ENCODE measurements around the gene TMEM131L.
"Not testable (repeated sequence)": the region's sequence is repeated elsewhere in the genome, so short reads cannot be mapped to it uniquely, and the experiment has no call there.

TMEM131L gene

DNA sequence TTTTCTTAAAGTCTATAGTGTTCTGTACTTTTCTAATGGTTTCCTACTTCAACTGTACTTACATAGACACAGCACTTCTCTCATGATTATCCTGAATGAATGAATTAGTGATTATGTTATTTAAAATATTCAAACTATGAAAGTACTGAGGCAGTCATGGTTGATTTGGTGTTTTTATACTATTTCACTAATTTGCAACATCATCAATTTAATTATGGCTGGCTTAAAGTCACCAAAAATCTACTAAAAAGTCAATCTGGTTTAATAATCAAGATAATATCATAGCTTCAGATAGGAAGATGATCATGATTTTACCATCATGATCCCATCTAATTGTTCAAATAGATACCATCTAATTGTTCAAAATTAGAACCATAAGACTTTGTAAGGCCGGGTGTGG, 16.8 kb upstream of the TMEM131L start:
- DNase-seq (ENCODE audit: low read depth, low spot score): no peak

DNA sequence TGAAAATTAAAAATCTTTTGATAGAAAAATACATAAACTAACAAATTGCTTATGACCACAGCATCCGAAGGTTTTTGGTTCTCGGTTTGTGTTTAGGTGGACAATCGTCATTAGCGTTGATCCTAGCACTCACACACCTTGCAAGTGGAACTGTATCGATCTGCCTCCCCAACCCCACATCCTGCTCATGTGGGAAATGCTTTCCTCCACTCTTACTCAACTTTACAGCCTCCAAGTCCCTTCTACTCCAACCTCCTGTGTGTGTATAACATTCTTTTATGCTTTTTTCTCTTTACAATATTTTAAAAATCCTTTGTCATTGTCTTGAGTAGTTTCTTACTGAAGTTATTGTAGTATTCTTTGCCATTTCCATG, 15.6 kb upstream of the TMEM131L start:
- no peak for DNase-seq (ENCODE audit: low read depth, low spot score)

GRCh38 chr4:153451145-153451544, 15.0 kb upstream of the TMEM131L start:
- DNase-seq (ENCODE audit: low read depth, low spot score): not testable (repeated sequence)

DNA sequence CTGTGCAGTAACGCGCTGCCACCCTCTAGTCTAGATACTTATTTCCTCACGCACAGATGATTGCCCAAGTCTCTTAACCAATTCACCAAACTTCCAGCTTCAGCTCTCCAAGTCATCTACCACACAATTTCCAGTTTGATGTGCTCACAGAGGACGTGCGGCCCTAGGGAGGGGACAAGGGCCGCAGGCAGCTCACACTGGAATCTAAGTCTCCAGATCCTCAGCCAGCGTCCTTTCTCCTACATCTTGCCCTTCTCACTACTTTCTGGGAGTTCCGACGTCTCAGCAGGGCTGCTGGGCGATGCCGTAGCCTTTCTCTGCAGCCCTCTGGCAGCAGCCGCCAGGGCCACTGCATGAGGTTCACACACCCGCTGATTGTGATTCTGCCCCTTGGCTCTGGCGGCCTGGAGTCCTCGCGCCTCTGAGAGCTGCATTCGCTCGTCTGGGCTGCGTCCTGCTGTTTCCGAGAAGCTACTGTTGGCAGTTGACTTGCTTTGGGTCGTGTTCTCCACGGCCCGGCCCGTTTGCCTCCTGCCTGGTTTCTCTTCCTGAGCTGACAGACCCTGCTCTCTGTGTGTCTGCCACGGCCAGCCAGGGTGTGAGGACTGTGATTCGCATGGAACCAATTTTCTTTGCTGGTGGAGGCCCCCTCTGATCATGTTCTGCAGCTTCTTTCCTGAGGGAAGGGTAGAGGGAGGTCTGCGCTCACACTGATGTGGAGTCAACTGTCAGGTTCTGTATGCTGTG, 14.1 kb upstream of the TMEM131L start:
- DNase-seq (ENCODE audit: low read depth, low spot score): peak; percentile 68

DNA sequence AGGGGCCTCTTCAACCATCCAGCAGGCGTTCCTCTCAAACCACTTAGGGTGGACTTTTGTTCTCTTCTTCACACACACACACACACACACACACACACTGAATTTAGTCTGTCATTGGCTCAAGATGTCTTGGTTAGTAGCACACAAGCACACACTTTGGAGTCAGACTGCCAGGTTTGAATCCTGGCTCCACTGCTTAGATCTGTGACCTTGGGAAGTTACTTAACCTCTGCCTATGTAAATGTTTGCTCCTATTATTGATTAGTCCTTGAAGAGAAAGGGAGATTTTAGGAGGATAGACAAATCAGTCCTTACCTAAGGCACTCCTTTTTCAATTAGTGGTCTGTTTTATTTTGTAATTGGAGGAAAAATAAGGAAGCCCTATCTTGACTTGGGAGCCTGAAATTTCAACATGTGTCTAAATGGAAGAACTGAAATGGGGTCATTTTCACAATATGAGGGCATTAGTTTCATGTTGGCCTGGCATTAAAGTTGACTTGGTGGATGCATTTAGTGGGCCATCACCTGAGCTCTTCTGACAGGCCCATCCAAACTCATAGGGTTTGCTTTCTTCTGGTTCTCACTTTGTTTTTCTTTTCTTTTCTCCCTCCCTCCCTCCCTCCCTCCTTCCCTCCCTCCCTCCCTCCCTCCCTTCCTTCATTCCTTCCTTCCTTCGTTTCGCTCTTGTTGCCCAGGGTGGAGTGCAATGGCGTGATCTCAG, 13.3 kb upstream of the TMEM131L start:
- DNase-seq (ENCODE audit: low read depth, low spot score): no peak

DNA sequence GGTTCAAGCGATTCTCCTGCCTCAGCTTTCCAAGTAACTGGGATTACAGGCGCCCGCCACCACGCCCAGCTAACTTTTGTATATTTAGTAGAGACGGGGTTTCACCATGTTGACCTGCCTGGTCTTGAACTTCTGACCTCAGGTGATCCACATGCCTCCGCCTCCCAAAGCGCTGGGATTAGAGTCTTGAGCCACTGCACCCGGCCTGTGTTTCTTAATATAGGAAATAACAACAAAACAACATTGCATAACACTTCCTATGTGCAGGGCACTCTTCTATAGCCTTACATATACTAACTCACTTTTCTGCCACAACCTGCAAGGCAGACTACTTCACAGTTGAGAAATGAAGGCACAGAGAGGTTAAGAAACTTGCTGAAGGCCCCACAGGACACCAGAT, 12.8 kb upstream of the TMEM131L start:
- DNase-seq (ENCODE audit: low read depth, low spot score): no peak

DNA sequence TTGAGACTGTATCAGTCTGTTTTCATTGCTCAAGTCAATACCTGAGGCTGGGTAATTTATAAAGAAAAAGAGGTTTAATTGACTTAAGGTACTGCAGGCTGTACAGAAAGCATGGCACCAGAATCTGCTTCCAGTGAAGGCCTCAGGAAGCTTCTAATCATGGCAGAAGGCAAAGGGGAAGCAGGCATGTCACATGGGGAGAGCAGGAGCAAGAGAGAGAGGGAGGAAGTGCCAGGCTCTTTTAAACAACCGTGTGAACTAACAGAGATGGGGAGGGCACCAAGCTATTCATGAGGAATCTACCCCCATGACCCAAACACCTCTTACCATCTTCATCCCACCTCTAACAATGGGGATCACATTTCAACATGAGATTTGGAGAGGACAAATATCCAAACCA, 7.2 kb upstream of the TMEM131L start:
- DNase-seq (ENCODE audit: low read depth, low spot score): no peak

GRCh38 chr4:153461549-153461948, 4.6 kb upstream of the TMEM131L start:
- DNase-seq (ENCODE audit: low read depth, low spot score): not testable (repeated sequence)

DNA sequence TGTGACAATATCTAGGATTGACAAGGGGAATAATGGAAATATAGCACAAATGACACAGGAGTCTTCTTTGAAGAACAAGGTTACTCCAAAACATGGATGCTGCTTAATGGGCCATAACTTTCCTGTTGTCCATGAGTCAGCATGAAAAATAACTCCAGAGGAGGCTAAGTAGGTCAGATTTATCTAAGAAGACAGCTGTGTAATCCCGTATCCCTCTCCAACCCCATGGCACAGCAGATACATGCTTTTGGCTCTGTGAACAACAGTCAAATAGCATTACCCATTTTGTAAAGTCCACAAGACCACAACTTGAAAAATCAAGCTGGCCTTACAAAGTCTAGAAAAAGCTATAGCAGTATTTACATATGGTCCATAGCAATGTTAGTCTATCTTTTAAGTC, 2.1 kb upstream of the TMEM131L start:
- no peak for DNase-seq (ENCODE audit: low read depth, low spot score)

- DNase-seq (ENCODE audit: low read depth, low spot score): no peak
These were observed 1.0 kb upstream of the TMEM131L start for GRCh38 chr4:153465140-153465539.

DNA sequence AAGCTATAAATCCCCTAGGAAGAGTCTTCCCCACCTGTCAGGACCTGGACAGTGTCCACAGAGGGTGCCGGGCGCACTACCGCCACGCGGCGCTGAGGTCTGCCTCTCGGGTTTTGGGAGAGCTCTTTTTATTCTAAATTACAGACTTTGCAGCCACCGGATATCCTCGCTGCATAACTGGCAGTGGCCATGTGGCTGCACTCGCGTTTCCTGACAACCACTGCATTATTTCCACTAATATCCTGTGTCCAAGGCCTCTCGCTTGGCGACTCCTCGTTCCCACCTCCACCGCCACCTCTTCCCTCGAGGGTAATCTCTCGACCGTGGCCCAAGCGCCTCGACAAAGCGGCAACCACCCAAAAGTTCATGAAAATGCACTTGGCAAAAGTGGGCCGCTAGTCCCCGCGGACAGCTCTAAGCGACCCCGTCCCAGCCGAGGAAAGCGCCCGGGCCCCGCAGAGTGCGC, 512 bp upstream of the TMEM131L start:
- DNase-seq (ENCODE audit: low read depth, low spot score): no peak

- no peak for DNase-seq (ENCODE audit: low read depth, low spot score)
These were observed 1.1 kb downstream of the TMEM131L start for GRCh38 chr4:153466949-153467896.

DNA sequence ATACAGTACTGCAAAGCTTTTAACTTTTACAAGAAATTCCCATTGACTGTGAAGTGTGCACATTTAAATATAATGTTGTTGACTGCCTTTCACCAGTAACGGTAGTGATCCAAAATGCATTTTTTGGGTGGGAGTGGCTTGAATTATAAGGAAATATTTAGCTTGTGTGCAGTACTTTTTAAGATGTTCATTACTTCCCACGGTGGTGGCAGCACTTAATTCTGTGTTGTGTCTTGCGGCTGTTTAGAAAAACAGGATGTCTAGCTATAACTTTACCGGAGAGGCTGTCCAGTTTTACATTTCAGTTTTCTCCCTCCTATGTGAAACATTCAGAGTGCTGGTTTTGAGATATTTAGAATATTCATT, 1.7 kb downstream of the TMEM131L start:
- DNase-seq (ENCODE audit: low read depth, low spot score): no peak

GRCh38 chr4:153468587-153468986, 2.4 kb downstream of the TMEM131L start:
- DNase-seq (ENCODE audit: low read depth, low spot score): no peak

GRCh38 chr4:153469031-153469430, 2.9 kb downstream of the TMEM131L start:
- no peak for DNase-seq (ENCODE audit: low read depth, low spot score)

DNA sequence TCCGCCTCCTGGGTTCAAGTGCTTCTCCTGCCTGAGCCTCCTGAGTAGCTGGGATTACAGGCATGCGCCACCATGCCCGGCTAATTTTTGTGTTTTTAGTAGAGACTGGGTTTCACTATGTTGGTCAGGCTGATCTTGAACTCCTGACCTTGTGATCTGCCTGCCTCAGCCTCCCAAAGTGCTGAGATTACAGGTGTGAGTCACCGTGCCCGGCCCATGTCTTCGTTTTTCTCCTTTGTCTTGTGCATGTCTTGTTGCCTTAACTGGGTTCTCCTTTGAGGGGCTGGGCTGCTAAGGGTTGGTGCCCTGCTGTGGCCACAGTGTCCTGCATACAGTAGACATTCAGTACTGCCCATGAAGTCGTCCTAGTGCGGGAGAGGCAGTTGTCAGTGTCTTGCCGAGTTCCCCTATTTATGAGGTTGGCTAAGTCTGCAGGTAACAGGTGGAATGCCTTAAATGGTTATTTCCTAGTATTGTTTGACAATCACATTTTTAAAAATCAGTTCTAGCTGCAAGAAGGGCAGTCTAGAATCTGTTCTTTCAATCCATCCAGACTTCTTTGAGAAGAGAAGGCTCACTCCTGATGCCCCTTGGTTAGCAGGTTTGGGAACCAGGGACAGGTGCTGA, 5.0 kb downstream of the TMEM131L start:
- DNase-seq (ENCODE audit: low read depth, low spot score): not testable (repeated sequence)

GRCh38 chr4:153471698-153472093, 5.5 kb downstream of the TMEM131L start:
- DNase-seq (ENCODE audit: low read depth, low spot score): no peak

- no peak for DNase-seq (ENCODE audit: low read depth, low spot score)
These were observed 6.2 kb downstream of the TMEM131L start for GRCh38 chr4:153472122-153473037.

DNA sequence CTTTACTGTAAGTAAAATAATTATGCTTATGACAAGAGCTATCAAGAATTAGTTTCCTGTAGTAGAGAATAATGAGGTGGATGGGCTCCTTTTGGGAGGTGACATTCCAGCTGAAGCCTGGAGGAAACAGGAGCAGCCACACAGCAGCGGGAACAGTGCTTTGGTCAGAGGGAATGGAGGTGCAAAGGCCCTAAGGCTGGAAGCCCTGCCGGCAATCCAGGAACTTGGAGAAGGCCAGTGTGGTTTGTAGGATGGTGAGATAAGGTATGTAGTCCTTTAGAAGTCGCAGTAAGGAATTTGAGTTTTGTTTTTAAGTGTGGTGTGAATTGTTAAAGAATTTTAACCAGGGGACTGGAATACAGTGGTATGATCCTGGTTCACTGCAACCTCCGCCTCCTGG, 8.1 kb downstream of the TMEM131L start:
- no peak for DNase-seq (ENCODE audit: low read depth, low spot score)

DNA sequence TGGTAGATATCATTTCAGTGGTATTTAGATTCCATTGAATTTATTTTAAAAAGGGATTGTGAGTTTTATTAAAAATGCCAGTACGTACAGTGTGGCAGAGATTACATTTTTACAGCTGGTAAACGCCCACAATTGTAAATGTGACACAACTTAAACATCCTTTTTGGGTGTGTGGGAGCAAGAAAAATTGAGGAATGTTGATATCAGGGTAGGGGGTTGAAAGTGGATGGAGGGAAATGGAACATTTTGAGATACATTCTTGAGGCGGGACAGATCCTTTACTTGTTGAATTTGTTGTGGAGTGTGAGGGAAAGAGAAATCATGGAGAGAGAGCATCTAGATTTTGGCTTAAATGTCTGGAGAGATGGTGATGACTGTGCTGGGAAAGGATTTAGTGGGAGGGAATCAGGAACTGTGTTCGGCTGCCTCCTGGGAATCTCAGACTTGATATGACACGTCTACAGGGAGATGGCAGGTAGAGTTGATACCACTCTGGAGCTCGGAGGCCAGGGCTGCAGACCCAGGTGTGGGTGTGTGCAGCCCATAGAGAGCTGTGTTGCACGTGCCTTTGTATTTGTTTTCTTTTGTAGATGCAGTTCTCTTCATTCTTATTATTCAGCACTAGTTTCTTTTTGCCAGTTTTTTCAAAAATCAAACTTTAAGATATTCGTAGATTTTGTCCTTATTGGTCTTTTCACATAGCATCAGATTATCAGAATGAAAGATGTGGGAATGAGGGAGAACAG, 10.8 kb downstream of the TMEM131L start:
- no peak for DNase-seq (ENCODE audit: low read depth, low spot score)

Measured in brain pericyte (primary cell).